RWPE2 (cell line): Measurements from ENCODE around the gene PEPD.
A peak's percentile ranks its signal among the peaks of the same experiment; 100 is the strongest.

Source experiments
- ATAC-seq: fragments of 200-7000 bp; cut with Tn5 transposase; 3 replicates; pipeline ENCODE4 v1.9.1; 2021; ENCODE audit warnings: low read depth
- DNase-seq: peaks from one replicate; pipeline ENCODE4 v3.0.0-alpha.2; 2020; ENCODE audit warnings: low spot score
- H3K27ac ChIP-seq: fragments of 450-650 bp; 2 replicates; pipeline ENCODE4 v1.5.1; 2017; ENCODE audit warnings: mild to moderate bottlenecking; ENCODE audit not compliant: poor library complexity, severe bottlenecking
- H3K27me3 ChIP-seq: fragments of 250-450 bp; sonication (Bioruptor Pico); 2 replicates; pipeline ENCODE4 v1.5.1; 2021; ENCODE audit warnings: mild to moderate bottlenecking, moderate library complexity; ENCODE audit not compliant: insufficient read depth, poor library complexity, severe bottlenecking
- H3K36me3 ChIP-seq: fragments of 250-450 bp; sonication (Bioruptor Pico); 2 replicates; pipeline ENCODE4 v1.5.1; 2020; ENCODE audit warnings: low read depth, mild to moderate bottlenecking, moderate library complexity
- H3K4me1 ChIP-seq: fragments of 250-450 bp; sonication (Bioruptor Pico); 2 replicates; pipeline ENCODE4 v1.5.1; 2021; ENCODE audit warnings: mild to moderate bottlenecking, moderate library complexity; ENCODE audit not compliant: insufficient read depth, poor library complexity, severe bottlenecking
- H3K4me3 ChIP-seq: fragments of 250-450 bp; sonication (Bioruptor Pico); 2 replicates; pipeline ENCODE4 v1.5.1; 2021; ENCODE audit warnings: mild to moderate bottlenecking, moderate library complexity; ENCODE audit not compliant: severe bottlenecking
- H3K9me3 ChIP-seq: fragments of 250-450 bp; sonication (Bioruptor Pico); 2 replicates; pipeline ENCODE4 v1.5.1; 2021; ENCODE audit warnings: mild to moderate bottlenecking, moderate library complexity; ENCODE audit not compliant: severe bottlenecking
- TF ChIP-seq, protein P1 (sequence below): fragments of 450-650 bp; IDR thresholded peaks from one replicate; pipeline ENCODE4 v1.5.1; 2017; ENCODE audit warnings: mild to moderate bottlenecking, moderate library complexity; ENCODE audit not compliant: poor library complexity, severe bottlenecking

PEPD gene

DNA sequence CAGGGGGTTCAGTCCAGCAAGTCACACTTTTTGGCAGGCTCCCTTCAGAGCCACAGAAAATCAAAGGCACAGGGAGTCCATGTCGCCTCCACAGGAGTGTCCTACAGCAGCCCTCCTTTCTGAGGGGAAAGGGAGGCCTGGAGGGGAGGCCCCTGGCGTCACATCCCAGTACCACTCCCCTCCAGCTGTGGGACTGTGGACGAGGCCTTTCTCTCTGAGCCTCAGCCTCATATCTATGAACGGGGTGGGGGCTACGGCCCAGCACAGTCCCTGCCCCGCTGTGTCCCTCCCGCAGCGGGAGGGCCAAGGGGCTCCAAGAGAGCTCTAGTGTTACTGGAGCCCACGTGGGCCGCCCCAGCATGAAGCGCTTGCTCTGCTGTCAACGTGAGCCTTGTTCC, 23.8 kb downstream of the PEPD start:
- Histone ChIP-seq H3K27me3 (no peaks in the 10 kb centered on the region), H3K4me1 (no peaks in the 10 kb centered on the region), H3K9me3 (no peaks in the 10 kb centered on the region), H3K27ac (no peak overlapping the region), H3K36me3 (no peaks in the 10 kb centered on the region), H3K4me3 (no peak overlapping the region)
- TF ChIP-seq, protein P1, sequence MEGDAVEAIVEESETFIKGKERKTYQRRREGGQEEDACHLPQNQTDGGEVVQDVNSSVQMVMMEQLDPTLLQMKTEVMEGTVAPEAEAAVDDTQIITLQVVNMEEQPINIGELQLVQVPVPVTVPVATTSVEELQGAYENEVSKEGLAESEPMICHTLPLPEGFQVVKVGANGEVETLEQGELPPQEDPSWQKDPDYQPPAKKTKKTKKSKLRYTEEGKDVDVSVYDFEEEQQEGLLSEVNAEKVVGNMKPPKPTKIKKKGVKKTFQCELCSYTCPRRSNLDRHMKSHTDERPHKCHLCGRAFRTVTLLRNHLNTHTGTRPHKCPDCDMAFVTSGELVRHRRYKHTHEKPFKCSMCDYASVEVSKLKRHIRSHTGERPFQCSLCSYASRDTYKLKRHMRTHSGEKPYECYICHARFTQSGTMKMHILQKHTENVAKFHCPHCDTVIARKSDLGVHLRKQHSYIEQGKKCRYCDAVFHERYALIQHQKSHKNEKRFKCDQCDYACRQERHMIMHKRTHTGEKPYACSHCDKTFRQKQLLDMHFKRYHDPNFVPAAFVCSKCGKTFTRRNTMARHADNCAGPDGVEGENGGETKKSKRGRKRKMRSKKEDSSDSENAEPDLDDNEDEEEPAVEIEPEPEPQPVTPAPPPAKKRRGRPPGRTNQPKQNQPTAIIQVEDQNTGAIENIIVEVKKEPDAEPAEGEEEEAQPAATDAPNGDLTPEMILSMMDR = no peak
- no peak for DNase-seq
- ATAC-seq = no peak

DNA sequence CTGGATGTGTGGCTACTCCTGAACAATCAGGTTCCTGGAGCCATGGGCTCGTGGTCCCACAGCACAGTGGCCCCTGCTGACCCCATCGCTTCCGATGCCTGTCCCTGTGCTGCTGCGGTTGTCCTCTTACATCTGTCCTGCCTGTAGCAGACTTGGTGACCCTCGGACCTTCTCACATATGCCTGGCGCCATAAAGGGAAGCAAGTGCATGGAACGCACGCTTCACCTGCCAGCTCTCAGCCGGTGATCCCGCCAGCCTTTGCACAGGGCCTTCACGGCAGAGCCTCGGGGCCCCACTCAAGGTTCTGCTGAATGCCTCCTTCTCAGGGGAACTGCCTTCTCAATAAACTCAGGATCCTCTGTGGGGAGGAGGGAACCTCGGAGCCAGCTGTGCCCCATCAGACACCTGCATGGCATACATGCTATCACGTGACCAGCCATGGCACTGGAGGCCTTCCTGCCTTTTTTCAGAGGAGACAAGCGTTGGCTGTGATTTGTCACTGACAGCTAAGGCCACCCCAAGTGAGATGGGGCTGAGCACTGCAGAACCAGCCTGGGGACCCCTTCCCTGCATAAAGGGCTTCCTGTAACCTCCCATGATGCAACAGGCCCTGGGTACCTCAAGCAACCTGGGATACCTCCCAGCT, 24.3 kb downstream of the PEPD start:
- no peaks in the 10 kb centered on the region for H3K4me1 ChIP-seq
- ATAC-seq (no peak), DNase-seq (peak; percentile 34)
- H3K4me3 ChIP-seq = no peak overlapping the region
- no peaks in the 10 kb centered on the region for H3K36me3 ChIP-seq
- no peaks in the 10 kb centered on the region for H3K27me3 ChIP-seq
- no peak overlapping the region for H3K27ac ChIP-seq
- TF ChIP-seq, protein P1 = no peak
- no peaks in the 10 kb centered on the region for H3K9me3 ChIP-seq

DNA sequence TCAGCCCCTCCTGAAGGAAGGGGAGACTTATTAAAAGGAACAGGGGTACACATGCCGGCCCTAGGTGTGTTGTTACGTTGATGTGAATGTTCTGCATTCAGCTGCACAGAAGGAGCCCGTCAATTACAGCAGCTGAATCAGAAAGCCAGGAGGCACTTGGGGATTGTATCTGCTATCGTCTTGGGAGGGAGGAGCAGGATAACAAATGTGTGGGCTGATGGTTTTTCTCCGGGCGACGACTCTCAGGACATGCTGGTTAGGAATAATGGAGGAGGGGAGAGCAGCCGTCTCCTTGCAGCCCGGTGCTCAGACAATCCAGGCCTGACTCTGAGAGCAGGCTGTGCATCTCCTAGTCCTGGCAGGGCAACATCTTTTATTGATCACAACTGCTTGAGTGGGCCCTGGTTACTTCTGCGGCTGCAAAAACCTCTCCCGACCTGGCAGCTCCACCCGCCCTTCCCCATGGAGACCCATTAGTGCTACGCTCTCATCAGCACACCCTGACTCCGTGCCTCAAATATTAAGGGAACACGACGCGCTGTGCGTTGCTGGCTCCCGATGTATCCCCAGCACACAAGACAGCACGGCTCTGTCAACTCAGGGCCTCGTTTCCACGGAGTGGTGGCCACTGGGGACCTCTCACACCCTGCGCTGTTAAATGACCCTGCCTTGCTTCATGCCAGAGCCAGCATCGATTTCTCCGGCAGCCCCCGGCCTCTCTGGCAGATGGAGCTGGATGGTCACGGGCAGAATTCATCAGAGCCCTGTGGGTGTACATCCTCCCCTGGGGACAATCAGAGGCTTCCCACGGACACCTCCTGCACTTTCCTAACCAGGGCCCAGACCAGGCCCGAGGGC, 25.3 kb downstream of the PEPD start:
- ATAC-seq (no peak), DNase-seq (peak; percentile 23)
- H3K4me1 ChIP-seq = no peaks in the 10 kb centered on the region
- H3K9me3 ChIP-seq = no peaks in the 10 kb centered on the region
- H3K27me3 ChIP-seq = no peaks in the 10 kb centered on the region
- H3K27ac ChIP-seq = no peak overlapping the region
- H3K36me3 ChIP-seq = no peaks in the 10 kb centered on the region
- no peak overlapping the region for H3K4me3 ChIP-seq
- TF ChIP-seq, protein P1 = no peak

DNA sequence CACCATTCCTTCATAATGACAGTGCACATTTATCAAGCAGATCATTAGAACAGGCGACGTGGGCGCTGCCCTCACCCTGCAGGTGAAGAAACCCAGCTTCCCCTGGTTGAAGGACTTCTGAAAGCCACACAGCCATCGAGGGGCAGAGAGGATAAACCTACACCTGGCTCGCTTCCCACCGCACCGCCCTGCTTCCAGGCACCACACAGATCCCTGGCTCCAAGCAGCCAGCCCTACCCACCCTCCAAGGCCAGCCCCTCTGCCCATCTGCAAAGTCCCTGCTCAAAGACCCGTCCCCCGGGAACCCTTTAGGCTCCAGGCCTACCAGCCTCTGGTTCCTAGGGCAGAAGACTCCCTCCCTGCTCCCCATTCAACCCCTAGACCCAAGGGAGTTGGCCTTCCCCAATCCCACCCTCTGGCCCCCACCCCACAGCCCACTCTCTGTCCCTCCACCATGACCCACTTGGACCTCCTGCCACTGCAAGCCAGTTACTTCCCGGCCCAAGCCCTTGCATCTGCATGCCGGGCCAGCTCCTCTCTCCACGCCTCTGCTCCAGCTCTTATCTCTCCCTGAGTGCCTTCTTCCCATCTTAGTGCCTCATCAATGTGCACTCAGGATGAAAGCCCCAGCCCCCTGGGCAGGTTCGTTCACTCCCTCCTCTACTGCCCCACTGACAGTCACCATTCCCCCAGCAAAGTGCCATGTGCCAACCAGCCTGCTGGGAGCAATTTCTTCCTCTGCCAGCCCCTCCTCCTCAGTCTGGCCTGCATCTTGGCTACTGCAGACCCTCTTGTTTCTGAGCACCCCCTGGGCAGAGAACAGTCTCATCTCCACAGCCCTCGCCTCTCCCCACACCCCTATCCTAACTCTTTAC, 28.0 kb downstream of the PEPD start:
- DNase-seq (peak; percentile 42), ATAC-seq (no peak)
- Histone ChIP-seq H3K27me3 (no peaks in the 10 kb centered on the region), H3K36me3 (no peaks in the 10 kb centered on the region), H3K4me1 (no peaks in the 10 kb centered on the region), H3K27ac (no peak overlapping the region), H3K9me3 (no peaks in the 10 kb centered on the region), H3K4me3 (no peak overlapping the region)
- TF ChIP-seq, protein P1 = no peak
